Hematopoietic multipotent progenitor cell treated with erythropoietin and hydrocortisone succinate and interleukin-3 and kit ligand, for 4 days (in vitro differentiated cells): ENCODE measurements around the gene LSM4.

Experiments used
- DNase-seq: peaks from one replicate; pipeline ENCODE4 v3.0.0-alpha.2; 2015

Gene LSM4

GRCh38 chr19:18310966-18311365, 11.9 kb downstream of the LSM4 start:
- DNase-seq: no peak

DNA sequence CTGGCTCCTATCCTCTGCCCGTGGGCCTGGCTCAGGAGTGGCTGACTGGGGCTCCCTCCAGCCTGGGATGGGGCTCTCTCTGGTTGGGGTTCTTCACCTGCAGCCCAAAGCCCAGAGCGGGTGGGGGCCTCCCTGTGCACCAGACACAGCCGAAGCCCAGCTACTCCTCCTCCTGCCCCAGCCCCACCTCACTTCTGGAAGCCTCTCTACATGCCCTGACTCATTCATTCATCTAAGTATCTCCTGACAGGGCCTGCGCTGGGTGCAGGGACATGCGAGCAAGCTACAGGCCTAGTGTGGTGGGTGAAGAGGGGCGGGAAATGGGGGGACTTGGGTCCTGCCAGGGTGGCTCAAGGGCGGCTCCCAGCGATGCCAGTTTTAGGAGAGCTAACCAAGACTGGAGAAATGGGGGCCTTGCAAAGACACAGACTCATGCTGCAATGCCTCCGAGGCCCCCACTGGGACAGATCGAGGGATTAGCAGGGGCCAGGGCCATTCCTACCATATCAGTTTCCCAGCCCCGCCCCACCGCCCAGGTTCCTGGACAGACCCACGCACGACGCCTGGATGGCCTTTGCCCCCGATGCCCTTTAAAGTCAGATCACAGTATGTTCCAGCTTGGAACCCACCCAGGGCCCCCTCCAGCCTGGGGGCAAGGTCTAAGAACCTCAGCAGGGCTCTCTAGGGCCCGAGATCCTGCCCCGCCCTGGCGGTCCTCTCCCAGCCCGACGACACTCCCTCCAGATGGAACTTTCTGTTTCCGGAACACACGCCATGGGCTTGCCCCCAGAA, 12.6 kb downstream of the LSM4 start:
- DNase-seq: no peak

DNA sequence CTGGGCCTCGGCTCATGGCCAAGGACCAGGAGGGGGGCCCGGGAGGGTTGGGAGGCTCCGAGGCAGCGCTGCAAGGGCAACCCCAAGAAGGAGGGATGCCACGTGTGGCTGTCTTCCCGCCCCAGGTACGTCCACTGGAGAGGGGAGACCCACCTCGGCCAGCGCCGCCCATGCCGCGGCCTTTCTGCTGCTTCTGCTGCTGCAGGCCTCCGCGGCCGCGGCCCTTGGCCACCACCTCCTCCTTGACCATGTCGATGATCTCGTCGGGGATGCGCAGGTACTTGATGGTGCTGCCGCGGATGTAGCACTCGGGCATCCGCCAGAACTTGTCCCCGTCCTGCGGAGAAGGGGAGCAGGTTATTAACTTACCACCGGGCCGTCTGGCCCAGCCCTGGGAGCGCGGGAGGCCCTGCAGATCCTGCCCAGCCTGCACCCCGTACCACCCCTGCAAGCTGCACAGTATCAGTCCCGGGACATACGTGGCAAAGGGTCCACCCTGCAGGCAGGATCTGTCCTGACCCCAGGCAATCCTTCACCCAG, 13.3 kb downstream of the LSM4 start:
- DNase-seq: no peak

DNA sequence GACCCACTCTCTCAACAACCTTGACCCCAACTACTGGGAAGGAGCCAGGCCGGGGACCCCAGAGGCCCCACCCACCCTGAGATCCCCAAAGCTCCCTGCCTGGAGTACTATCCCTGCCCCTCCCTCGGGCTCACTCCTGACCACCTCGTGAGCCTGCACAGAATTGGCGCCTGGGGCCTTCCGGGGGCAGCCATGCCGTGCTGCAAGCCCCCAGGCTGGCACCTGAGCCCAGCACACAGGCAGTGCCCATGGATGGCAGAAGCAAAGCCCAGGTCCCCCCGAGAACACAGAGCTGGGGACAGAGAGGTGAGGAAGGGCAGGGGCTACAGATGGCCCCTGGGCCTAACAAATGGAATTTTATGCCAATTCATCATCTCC, 13.9 kb downstream of the LSM4 start:
- no peak for DNase-seq

- no peak for DNase-seq
Observed at GRCh38 chr19:18308051-18308947, 14.6 kb downstream of the LSM4 start.

- no peak for DNase-seq
Observed at GRCh38 chr19:18307271-18307681, 15.6 kb downstream of the LSM4 start.

- no peak for DNase-seq
Observed at GRCh38 chr19:18306888-18307260, 16.0 kb downstream of the LSM4 start.

DNA sequence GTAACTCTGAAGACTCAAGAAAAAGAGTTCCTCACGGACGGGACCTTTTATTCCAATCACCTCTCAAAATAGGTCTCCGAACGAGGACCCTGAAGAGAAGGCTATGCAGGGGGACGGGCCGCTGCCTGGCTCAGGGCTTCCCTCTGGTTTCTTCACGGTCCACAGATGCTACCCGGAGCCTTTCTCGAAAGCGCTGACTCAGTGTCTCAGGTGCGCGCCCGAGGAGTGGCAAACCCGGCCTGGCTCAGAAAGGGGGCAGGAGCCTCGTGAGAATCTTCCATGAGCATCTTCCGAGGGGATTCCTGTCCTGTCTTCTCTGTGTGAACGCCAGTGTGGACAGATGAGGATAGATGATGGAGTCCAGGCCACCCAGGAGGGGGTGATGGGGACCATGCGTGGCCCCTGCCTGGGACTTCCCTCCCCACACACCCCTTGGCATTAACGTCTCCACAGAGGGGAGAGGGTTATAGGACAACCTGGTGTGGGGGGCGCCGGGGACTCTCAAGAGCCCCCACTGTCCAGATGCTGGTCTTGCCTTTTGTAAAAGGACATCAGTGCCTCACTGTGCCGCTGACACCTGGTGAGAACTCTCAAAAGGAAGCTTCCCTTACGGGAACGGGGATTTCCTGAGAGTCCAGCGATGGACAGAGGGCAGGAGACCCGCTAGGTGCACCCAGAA, 16.5 kb downstream of the LSM4 start:
- DNase-seq: no peak

DNA sequence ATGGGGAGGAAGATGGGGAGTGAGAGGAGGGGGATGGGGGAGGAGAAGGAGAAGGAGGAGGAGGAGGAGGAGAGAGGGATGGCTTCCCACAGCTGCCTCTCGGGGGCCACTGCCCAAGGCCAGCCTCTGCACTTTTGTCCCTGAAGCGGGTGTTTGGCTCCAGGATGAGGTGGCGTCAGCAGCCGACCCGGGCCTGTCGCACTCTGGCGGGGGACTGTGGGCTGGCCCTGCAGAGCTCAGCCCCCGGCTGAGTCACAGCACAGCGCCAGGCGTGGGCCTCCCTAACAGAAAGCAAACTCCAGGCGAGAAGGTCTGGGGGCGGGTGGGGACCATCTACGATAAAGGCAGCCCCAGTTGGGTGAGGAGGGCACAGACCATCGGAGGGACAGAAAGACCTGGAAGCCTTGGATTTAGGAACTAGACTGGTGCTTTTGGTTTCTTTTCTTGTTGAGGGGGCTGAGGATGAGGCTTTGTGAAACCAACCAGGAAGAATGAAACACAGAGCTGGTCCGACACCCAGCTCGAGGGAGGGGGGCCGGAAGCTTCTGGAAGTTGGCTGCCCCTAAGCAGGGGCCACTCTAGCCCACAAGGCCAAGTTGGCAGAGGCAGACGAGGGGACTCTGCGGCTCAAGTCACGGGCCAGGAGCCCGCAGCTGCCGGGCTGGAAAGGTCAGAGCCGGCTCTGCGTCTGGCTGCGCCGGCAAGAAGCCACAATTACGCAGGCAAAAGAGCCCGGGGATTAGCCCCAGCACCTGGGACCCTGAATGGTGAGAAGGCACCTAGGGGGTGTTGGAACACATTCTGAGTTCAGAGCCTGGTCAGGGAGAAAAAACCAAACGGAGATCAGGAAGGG, 18.2 kb downstream of the LSM4 start:
- peak; percentile 93 for DNase-seq

GRCh38 chr19:18304208-18304457, 18.7 kb downstream of the LSM4 start:
- DNase-seq: no peak

DNA sequence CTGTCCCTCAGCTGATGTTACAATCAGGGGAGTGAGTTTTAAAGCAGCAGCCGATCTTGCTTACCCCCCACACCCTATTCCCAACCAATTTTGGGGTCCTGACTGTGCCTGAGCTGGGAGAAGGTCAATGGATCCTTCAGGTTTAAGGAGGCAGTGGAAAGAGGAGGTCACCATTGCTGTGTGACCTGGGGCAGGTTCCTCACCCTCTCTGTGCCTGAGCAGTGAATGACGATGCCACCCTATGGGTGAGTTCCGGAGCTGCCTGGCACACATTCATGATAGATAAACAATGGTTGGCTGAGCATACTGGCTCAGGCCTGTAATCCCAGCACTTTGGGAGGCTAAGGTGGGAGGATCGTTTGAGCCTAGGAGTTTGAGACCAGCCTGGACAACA, 21.2 kb downstream of the LSM4 start:
- no peak for DNase-seq

DNA sequence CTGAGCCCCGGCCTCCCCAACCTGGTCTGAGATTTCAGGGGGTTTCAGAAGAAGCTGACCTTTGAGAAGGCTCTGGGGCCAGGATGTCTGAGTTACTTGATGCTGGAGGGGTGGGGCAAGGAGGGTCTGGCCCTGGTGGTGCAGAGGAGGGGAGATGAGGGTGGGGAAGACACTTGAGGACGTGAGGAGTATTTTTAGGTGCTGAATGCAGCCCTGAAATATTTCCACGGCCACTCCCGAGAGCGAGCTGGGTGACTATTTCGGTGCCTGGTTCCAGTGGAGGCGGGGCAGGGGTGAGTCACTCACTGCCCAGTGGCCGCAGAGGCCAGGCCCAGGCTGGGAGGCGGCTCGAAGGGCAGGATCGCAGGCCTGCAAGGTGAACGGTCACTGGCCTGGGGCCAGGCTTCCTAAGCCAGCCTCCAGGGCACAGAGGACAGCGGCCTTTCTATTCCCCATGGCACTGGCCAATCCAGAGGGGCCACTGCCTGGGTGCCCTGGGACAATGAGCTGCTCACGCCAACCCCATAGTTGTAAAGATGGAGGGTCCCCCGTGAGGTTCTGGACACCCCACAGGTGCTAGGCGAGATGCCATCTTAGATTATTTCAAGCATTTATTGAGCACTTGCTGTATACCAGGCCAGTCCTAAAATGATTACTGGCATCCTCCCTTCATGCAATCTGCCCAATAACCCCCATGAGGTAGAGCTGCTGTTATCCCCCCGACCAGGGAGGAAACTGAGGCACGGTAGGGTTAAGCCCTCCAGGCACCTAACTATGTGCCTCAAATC, 21.8 kb downstream of the LSM4 start:
- no peak for DNase-seq

- DNase-seq: no peak
Observed at GRCh38 chr19:18299654-18300053, 23.2 kb downstream of the LSM4 start.

DNA sequence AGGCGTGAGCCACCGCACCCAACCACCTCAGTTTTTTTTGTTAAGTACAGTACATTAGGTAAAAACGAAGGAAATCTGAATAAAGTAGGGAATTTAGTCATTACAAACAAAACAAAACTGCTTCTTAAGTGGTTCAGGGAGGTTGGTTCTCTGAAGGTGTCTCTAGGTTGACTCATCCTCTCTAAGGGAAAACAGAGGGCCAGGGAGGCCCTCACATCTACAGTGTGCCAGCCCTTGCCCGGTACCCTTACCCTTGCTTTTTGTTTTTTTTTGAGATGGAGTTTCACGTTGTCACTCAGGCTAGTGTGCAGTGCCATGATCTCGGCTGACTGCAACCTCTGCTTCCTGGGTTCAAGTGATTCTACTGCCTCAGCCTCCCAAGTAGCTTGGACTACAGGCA, 24.3 kb downstream of the LSM4 start:
- no peak for DNase-seq

DNA sequence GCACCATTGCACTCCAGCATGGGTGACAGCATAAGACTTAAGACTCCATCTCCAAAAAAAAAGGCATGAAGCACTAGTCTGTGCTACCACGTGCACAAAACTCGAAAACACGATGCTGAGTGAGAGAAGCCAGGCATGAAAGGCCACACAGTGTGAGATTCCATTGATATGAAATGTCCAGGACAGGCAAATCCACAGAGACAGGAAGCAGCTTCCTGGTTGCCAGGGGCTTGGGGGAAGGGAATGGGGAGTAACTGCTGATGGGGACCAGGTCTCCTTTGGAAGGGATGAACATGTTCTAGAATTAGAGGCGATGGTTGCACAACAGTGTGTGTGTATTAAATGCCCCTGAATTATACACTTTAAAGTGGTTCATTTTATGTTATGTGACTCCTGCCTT, 25.6 kb downstream of the LSM4 start:
- DNase-seq: no peak

DNA sequence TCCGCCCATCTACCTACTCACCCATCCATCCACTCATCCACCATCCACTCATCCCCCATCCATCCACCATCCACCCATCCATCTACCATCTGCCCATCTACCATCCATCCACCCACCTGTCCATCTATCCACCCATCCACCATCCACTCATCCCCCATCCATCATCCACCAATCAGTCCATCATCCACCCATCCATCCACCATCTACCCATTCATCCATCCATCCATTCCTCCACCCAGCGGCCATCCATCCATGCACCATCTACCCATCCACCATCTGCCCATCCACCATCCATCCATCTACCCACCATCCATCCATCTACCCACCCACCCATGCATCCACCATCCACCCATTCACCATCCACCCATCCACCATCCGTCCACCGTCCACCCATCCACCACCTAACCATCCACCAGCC, 27.8 kb downstream of the LSM4 start:
- no peak for DNase-seq

DNA sequence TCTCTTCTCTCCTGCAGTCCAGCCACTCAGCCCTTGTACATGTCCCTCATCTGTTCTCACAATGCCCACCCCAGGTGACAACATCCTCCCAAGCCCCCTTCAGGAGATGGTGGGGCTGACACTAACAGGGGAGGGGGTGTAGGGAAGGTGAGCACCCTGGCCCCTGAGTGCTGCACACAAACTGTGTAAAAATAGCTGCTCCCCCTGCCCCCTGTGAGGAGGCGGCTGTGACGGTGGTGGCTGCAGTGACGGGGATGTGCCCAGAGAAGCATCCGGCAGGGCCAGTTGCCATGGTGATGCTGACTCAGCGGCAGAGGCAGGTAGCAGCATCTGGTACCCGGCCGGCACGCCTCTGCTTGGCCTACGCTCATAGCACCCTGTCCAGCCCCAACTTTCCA, 28.4 kb downstream of the LSM4 start:
- DNase-seq: no peak

DNA sequence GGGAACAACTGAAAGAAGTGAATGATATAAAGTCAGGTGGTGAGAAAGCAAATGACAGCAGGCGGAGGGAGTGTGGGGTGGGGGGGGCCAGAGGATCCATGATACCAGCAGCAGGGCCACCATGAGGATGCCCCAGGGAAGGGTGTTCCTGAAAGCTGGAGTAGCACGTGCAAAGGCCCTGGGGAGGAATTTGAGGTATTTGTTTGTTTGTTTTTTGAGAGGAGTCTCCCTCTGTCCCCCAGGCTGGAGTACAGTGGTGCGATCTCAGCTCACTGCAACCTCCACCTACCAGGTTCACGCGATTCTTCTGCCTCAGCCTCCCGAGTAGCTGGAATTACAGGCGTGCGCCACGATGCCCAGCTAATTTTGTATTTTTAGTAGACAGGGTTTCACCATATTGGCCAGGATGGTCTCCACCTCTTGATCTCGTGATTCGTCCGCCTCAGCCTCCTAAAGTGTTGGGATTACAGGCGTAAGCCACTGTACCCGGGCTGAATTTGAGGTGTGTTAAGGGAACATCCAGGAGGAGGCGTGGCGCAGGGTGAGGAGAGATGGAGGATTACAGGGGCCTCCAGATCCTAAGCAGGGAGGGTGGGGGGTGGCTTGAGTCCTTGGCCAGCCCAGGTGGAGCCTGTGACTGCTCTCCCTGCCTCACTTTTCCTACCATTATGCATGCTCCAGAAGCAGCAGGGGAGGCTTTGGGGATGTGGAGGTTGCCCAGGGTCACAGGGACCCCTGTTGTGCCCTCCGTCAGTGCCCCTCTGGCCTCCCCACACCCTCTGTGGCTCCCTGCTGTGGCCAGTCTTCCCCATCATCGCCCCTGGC, 29.0 kb downstream of the LSM4 start:
- DNase-seq: no peak

DNA sequence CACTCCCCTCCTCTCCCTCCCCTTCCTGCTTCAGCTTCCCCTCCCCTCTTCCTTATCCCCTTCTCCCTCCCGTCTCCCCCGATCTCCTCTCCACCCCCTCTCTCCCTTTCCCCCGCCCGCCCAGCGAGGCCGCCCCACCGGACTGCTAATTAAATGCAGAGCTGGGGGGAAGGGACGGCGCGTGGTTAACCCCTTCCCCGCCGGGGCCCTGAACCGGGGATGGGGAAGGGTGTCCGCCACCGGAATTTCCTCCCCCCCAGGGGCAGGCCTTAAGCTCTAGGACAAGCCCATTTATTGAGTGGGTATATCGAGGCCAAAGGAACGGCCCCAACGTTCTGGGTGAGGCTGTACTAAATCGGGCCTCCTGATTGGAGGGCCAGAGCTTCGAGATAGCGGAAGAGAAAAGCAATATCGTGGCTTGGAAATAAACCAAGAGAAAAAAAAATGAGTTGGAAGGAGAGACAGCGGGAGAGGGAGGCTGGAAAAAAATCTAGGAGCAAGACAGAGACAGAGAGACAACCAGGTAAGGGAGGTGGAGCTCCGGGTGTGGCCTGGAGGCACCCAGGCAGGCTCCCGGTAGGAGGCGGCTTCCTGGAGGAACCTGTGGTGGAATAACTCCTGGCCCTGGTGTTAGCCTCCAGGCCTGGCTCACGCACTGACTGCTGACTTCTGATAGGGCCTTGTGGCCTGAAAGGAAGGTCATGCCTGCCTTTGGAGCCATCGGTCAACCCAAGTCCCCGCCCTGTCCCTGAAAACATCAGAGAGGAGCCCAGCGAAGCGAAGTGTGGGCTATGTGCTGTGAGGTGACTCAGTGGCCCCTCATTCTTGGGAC, 29.9 kb downstream of the LSM4 start:
- DNase-seq: peak; percentile 93

- no peak for DNase-seq
Observed at GRCh38 chr19:18292462-18292809, 30.4 kb downstream of the LSM4 start.
